Measurements from ENCODE around the gene PHC2. TPM values are rescaled to one million over a fixed set of nuclear protein-coding genes. Genes with fewer than 3 reads are reported as not detected.

Gene PHC2
- total RNA-seq, 1 experiment from 2014 or later = 9.4 TPM

DNA sequence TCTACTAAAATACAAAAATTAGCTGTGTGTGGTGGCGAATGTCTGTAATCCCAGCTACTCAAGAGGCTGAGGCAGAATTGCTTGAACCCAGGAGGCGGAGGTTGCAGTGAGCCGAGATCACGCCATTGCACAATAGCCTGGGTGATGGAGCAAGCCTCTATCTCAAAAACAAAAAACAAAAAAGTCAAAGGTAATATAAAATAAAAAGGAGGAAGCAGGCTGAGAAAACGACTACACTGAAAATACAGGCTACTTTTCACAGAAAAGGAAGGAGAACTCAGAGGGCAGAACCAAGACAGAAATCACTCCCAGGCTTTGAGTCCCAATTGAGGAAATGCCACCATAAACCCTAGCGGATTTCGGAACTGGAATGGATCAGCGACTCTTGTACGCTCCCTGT lies 104.1 kb downstream of the PHC2 start:
- Histone ChIP-seq H3K56ac (ENCODE audit: insufficient read length, low read depth, low read length) (no peak overlapping the region), H3K79me2 (ENCODE audit: insufficient read depth, low read length) (no peaks in the 10 kb centered on the region), H4K8ac (replicated peaks; ENCODE audit: insufficient read length, low read depth, low read length) (no peak overlapping the region), H3K23me2 (ENCODE audit: insufficient read length, low read depth, low read length, poor library complexity, severe bottlenecking) (no peaks in the 10 kb centered on the region), H3K9ac (ENCODE audit: extremely low read depth, insufficient read length, low read length) (no peak overlapping the region), H4K91ac (ENCODE audit: insufficient read length, low read depth, low read length) (no peak overlapping the region), H4K5ac (ENCODE audit: insufficient read length, low read depth, low read length) (no peak overlapping the region), H3K4ac (ENCODE audit: low read depth, low read length) (no peak overlapping the region), H3K79me1 (ENCODE audit: insufficient read depth, low read depth, low read length, poor library complexity, severe bottlenecking) (no peaks in the 10 kb centered on the region), H2BK20ac (ENCODE audit: low read depth, low read length, poor library complexity, severe bottlenecking) (no peak overlapping the region), H2BK5ac (ENCODE audit: insufficient read length, low read length) (no peak overlapping the region), H3T11ph (ENCODE audit: low read length) (no peak overlapping the region), H4K20me1 (ENCODE audit: control insufficient read depth, insufficient read depth, insufficient read length) (no peaks in the 10 kb centered on the region), H3K4me2 (ENCODE audit: insufficient read depth, insufficient read length, low read length) (no peak overlapping the region), H2AFZ (ENCODE audit: low read length) (no peak overlapping the region), H3K23ac (ENCODE audit: insufficient read length, low read depth, low read length) (no peak overlapping the region), H3K27me3 (ENCODE audit: insufficient read depth, low read length) (no peaks in the 10 kb centered on the region), H3K27ac (ENCODE audit: insufficient read length, low read depth, low read length) (no peak overlapping the region), H3K4me1 (ENCODE audit: insufficient read depth, low read length) (no peaks in the 10 kb centered on the region), H3K9me3 (ENCODE audit: control insufficient read depth, low read depth, low read length) (no peaks in the 10 kb centered on the region), H2BK12ac (ENCODE audit: insufficient read length, low read depth, low read length) (no peak overlapping the region), H2AK5ac (ENCODE audit: insufficient read length, low read length) (no peak overlapping the region), H2BK15ac (ENCODE audit: low read depth, low read length) (no peak overlapping the region), H3K14ac (ENCODE audit: insufficient read depth, low read length) (no peak overlapping the region), H3K18ac (ENCODE audit: insufficient read length, low read depth, low read length) (no peak overlapping the region), H2BK120ac (ENCODE audit: low read depth, low read length, poor library complexity, severe bottlenecking) (no peak overlapping the region)
- Mint-ChIP-seq H3K9me3 (no peaks in the 10 kb centered on the region), H3K27me3 (ENCODE audit: low read depth) (peaks cover 1% of the 10 kb centered on the region; the same call in 1 of the 2 replicates), H3K4me3 (no peak overlapping the region), H3K27ac (no peak overlapping the region; a peak in 1 of 7 replicates), H3K4me1 (peaks cover 0 to 5% of the 10 kb centered on the region in 2 experiments; a peak in 2 of 4 replicates), H3K36me3 (ENCODE audit: insufficient read depth in 1 of 3, low read depth in 3 of 3) (peaks cover 7 to 54% (median 12%) of the 10 kb centered on the region in 3 experiments; a peak in 6 of 7 replicates)
- TF ChIP-seq, protein P1, sequence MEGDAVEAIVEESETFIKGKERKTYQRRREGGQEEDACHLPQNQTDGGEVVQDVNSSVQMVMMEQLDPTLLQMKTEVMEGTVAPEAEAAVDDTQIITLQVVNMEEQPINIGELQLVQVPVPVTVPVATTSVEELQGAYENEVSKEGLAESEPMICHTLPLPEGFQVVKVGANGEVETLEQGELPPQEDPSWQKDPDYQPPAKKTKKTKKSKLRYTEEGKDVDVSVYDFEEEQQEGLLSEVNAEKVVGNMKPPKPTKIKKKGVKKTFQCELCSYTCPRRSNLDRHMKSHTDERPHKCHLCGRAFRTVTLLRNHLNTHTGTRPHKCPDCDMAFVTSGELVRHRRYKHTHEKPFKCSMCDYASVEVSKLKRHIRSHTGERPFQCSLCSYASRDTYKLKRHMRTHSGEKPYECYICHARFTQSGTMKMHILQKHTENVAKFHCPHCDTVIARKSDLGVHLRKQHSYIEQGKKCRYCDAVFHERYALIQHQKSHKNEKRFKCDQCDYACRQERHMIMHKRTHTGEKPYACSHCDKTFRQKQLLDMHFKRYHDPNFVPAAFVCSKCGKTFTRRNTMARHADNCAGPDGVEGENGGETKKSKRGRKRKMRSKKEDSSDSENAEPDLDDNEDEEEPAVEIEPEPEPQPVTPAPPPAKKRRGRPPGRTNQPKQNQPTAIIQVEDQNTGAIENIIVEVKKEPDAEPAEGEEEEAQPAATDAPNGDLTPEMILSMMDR (conservative IDR thresholded peaks at IDR 0.05) = no peak
- no CpG with 5 or more reads among the region's 9 CpGs for WGBS (ENCODE audit: extremely low coverage, insufficient read length, low lambda C conversion rate)
- DNase-seq = no peak

All from H9 (cell line).